Peyer's patch (tissue), 4 donors: ENCODE results near the gene PCBP3.

Experiments used
- CTCF ChIP-seq, 6 experiments: fragments of 450-650 bp in 4 of 6; fragments of 200-600 bp in 2 of 6; sonication (generic) in 1 of 6; IDR thresholded peaks; one replicate each; pipeline ENCODE4 v1.5.1; 2017 to 2019; ENCODE audit warnings: antibody characterized with exemption in 6 of 6, mild to moderate bottlenecking in 3 of 6, moderate library complexity in 1 of 6
- POLR2A ChIP-seq, 2 donors: fragments of 450-650 bp; IDR thresholded peaks; one replicate each; pipeline ENCODE4 v1.5.1; 2017; ENCODE audit warnings: antibody characterized with exemption in 2 of 2, mild to moderate bottlenecking in 2 of 2, moderate library complexity in 2 of 2

- TF ChIP-seq CTCF (IDR thresholded peaks at IDR 0.05) (no peak), POLR2A (IDR thresholded peaks at IDR 0.05) (no peak)
Observed at GRCh38 chr21:45937721-45938452, 294.4 kb downstream of the PCBP3 start.
